GM12891 (cell line): ENCODE results near the gene CD300LD.
"Not testable (repeated sequence)": the region's sequence is repeated elsewhere in the genome, so short reads cannot be mapped to it uniquely, and the experiment has no call there.

Experiments
- DNase-seq: peaks from one replicate; pipeline ENCODE4 v3.0.0; 2011; ENCODE audit warnings: low spot score; ENCODE audit not compliant: insufficient read length
- FAIRE-seq: peaks from 2 replicates; lab custom pipeline; 2011; peaks lifted over from hg19 to GRCh38; lab: Jason Lieb, UNC
- PAX5 ChIP-seq: IDR thresholded peaks from 2 replicates; pipeline ENCODE4 v1.6.1; 2011; ENCODE audit warnings: low read length, moderate library complexity, mild to moderate bottlenecking; ENCODE audit not compliant: insufficient read depth, severe bottlenecking
- POLR2A ChIP-seq: IDR thresholded peaks from 2 replicates; pipeline ENCODE4 v1.6.1; 2011; ENCODE audit warnings: low read depth, low read length, control low read depth
- POLR2AphosphoS5 ChIP-seq: IDR thresholded peaks from 2 replicates; pipeline ENCODE4 v1.6.1; 2011; ENCODE audit warnings: low read depth, low read length, control low read depth
- POU2F2 ChIP-seq: IDR thresholded peaks from 2 replicates; pipeline ENCODE4 v1.6.1; 2011; ENCODE audit warnings: low read depth, mild to moderate bottlenecking, control low read depth, low read length, moderate library complexity
- SPI1 ChIP-seq: IDR thresholded peaks from 2 replicates; pipeline ENCODE4 v1.6.1; 2011; ENCODE audit warnings: low read depth, low read length, control low read depth
- TAF1 ChIP-seq: IDR thresholded peaks from 2 replicates; pipeline ENCODE4 v1.6.1; 2011; ENCODE audit warnings: low read depth, low read length, control low read depth

CD300LD gene

GRCh38 chr17:74578979-74579378, 13.1 kb downstream of the CD300LD start:
- FAIRE-seq: no peak
- no peak for DNase-seq
- TF ChIP-seq SPI1: no peak

GRCh38 chr17:74574489-74575142, 17.5 kb downstream of the CD300LD start:
- no peak for DNase-seq
- TF ChIP-seq POLR2AphosphoS5: no peak
- no peak for TF ChIP-seq POLR2A
- no peak for TF ChIP-seq POU2F2

GRCh38 chr17:74573635-74574034, 18.4 kb downstream of the CD300LD start:
- FAIRE-seq, DNase-seq: not testable (repeated sequence)

More at GRCh38 chr17:74574489-74575142, 17.5 kb downstream of the CD300LD start:
- FAIRE-seq: no peak

GRCh38 chr17:74573169-74573568, 18.9 kb downstream of the CD300LD start:
- DNase-seq: no peak
- TF ChIP-seq PAX5 (no peak), TAF1 (no peak), POLR2AphosphoS5 (no peak), POU2F2 (no peak), POLR2A (no peak), SPI1 (no peak)
- no peak for FAIRE-seq

DNA sequence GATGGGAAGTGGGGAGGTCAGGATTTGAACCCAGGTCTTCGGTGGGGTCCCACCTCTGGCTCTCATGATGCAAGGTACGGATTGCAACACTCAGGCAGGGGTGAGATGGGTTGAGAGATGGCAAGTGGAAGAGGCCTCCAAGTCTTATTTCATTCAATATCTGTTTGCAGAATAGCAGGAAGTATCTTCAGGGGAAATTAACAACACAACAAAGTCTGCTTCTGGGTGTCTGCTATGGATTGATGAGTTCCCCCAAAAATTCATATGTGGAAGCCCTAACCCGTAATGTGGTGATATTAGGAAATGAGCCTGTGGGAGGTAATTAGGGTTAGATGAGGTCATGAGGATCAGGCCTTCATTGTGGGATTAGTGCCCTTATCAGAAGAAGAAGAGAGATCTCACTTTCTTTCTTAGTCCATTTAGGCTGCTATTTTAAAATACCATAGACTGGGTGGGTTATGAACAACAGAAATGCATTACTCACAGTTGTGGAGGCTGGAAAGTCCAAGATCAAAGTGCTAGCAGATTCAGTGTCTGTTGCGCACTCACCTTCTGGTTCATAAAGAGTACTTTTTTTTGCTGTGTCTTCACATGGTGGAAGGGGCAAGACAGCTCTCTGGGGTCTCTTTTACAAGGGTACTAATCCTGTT, 20.3 kb downstream of the CD300LD start:
- DNase-seq (no peak), FAIRE-seq (no peak)
- TF ChIP-seq POU2F2 (no peak), POLR2A (no peak), SPI1 (no peak), POLR2AphosphoS5 (no peak), TAF1 (no peak), PAX5 (no peak)

DNA sequence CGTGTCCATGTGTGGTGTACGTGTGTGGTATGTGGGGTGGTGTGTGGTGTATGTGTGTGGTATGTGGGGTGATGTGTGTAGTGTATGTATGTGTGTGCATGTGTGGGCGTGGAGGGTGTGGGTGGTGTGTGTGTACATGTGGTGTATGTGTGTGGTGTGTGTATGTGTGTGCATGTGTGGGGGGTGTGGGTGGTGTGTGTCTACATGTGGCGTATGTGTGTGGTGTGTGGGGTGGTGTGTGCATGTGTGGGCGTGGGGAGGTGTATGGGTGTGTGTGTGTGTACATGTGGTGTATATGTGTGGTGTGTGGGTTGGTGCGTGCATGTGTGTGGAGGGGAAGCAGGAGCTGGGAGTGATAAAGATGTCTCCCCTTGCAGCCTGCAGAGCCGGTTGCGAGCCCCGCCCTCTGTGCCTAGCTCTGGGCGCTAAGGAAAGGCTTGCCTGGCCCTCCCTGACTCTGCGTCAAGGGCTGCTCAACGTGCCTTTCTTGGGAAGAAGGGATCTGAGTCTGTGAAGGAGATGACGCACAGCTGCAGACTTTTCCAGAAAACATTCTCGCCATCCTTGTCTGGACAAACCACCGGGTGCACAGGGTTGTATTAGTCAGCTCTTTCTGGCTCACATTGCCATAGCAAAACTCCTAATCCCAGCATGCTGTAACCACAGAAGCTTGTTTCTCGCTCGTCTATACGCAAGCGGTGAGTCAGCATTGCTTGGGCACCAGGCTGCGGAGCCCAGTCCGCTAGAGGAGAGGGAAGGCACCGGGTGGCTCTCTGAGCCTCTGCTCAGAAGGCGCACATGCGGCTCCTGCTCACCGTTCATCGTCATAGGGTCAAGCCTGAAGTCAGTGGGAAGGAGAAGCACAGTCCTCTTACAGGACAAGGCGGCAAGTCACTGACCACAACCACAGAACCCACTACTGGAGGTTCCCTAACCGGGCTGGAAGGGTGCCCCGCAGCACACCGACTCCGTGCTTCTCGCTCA, 22.8 kb downstream of the CD300LD start:
- peak; percentile 20 for FAIRE-seq
- no peak for DNase-seq

DNA sequence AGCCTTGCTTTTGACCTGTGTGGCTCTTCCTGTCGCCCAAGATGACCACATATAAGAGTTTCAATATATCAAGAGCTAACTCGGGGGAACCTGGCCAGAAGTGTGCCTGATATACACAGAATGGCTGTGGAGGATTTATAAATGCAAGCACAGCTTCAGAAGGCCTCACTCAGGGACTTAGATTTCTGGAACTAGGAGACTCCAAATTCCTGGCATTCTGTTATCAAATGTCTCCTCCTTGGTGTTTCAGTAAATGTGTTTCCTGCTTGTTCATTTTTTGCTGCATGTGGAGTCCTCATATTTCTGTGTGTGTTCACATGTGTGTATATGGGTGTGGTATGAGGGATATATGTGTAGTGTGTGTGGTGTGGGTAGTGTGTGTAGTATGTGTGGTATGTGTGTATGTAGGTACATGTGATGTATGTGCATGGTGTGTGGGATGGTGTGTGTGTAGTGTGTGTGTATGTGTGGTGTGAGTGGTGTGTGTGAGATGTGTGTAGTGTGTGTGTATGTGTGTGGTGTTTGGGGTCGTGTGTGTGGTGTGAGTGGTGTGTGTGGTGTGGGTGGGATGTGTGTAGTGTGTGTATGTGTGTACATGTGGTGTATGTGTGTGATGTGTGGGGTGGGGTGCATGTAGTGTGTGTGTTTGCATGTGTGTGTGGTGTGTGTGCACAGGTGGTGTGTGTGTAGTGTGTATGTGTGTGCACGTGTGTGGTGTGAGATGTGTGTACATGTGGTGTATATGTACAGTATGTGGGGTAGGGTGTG, 23.8 kb downstream of the CD300LD start:
- TF ChIP-seq SPI1: no peak
- TF ChIP-seq TAF1: no peak
- no peak for TF ChIP-seq PAX5
- no peak for TF ChIP-seq POU2F2
- no peak for TF ChIP-seq POLR2A
- TF ChIP-seq POLR2AphosphoS5: no peak
- no peak for DNase-seq
- FAIRE-seq: peak; percentile 84

More for the DNA sequence above, 22.8 kb downstream of the CD300LD start:
- no peak for TF ChIP-seq POLR2A
- TF ChIP-seq PAX5: no peak
- TF ChIP-seq SPI1: no peak
- TF ChIP-seq POLR2AphosphoS5: no peak
- no peak for TF ChIP-seq TAF1
- TF ChIP-seq POU2F2: no peak

DNA sequence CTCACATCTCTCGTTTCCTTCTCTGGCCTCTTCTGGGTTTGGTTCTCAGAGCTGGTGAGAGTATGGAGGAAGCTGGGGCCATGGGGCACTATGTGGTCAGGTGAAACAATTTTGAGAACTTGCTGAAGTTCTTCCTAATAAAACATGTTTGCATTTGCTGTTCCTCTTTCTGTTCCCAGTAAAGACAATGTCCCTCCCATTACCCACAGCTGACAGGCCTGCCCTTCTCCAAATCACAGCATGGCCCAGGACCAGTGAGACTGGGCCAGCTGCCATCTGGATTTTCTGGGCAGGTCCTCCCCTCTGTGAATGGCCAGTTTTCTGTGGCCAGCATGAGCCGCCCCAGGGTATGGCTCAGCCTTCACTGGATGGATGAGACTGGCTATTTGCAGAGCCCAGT, 24.7 kb downstream of the CD300LD start, which contains the start of gene CD300H:
CD300H (minus strand) TSS at position 113 of the 400 bp plus-strand sequence.
- TF ChIP-seq TAF1 (no peak), POLR2AphosphoS5 (no peak), PAX5 (no peak), POLR2A (no peak), POU2F2 (no peak), SPI1 (no peak)
- no peak for DNase-seq
- FAIRE-seq: no peak

DNA sequence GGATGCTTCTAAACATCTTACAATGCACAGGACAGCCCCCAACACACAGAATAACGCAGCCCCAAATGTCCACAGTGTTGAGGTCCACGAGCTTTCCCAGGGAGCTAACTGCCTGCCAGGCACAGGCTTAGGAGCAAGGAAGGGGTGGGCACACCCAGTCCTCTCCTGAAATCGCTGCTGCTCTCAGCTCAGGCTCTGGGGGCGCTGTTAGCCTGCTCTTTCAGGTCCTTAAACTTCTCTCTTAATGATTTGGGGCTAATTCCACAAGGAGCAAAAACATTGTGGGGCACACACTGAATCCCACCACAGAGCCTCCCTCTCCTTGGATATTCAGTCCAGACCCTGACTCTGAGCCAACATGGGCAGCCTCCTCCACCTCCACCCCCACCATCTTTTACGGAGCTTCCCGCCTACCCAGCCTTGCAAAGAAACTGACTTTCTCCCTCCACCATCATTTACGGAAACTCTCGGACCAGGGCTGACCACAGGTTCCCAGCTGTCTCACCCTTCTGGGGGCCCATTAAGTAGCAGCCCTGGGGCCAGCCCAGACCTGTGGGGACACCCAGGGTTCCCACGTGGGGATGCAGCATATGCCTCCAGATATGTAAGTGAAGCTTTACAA, 25.8 kb downstream of the CD300LD start:
- DNase-seq: no peak
- no peak for TF ChIP-seq POU2F2
- TF ChIP-seq TAF1: no peak
- TF ChIP-seq PAX5: no peak
- no peak for TF ChIP-seq SPI1
- no peak for TF ChIP-seq POLR2A
- TF ChIP-seq POLR2AphosphoS5: no peak
- peak; percentile 33 for FAIRE-seq
